Testis (tissue), 3 donors: ENCODE results near the gene UBALD1. TPM values are rescaled to one million over a fixed set of nuclear protein-coding genes. Genes with fewer than 3 reads are reported as not detected.

ENCODE experiments used
- DNase-seq: peaks from one replicate; pipeline ENCODE4 v3.0.0-alpha.2; 2019
- H3K27ac ChIP-seq, 2 donors: fragments of 200-600 bp; sonication (generic); one replicate each; pipeline ENCODE4 v1.5.1; 2019
- H3K27me3 ChIP-seq: fragments of 200-600 bp; sonication (generic); one replicate; pipeline ENCODE4 v1.5.1; 2019
- H3K36me3 ChIP-seq: fragments of 200-600 bp; sonication (generic); one replicate; pipeline ENCODE4 v1.5.1; 2017; ENCODE audit warnings: low read depth; ENCODE audit errors: missing control alignments
- H3K4me1 ChIP-seq: fragments of 200-600 bp; sonication (generic); one replicate; pipeline ENCODE4 v1.5.1; 2019
- H3K4me3 ChIP-seq, 2 donors: fragments of 200-600 bp; sonication (generic); one replicate each; pipeline ENCODE4 v1.5.1; 2017 to 2019
- H3K9me3 ChIP-seq: fragments of 200-600 bp; sonication (generic); one replicate; pipeline ENCODE4 v1.5.1; 2017
- POLR2A ChIP-seq: fragments of 450-650 bp; IDR thresholded peaks from one replicate; pipeline ENCODE4 v1.6.1; 2017; ENCODE audit warnings: antibody characterized with exemption, mild to moderate bottlenecking, moderate library complexity
- WGBS, 2 donors: methylation state at CpG; one replicate each; pipeline ENCODE4 v1.1.5; 2018; 5-methylcytosine and 5-hydroxymethylcytosine counted together
- intact Hi-C: fragments of 100-400 bp; cut with DNase I; formaldehyde crosslinking; loops from one replicate; pipeline ENCODE4 v1.15.1; 2023; ENCODE audit warnings: low total_unique reads
- polyA plus RNA-seq: library from polyadenylated mRNA; stranded (reverse); fragments of 350-450 nt; fragmentation: Illumina TruSeq; extraction: RNeasy Lipid Tissue Mini Kit (QIAGEN cat#74804); gene quantifications from one replicate; pipeline ENCODE4 v1.2.3, GENCODE V29; 2014; ENCODE audit warnings: low read depth, low replicate concordance; ENCODE audit not compliant: insufficient read depth
- total RNA-seq, 2 donors: library from RNA; depleted of rRNA; stranded (reverse); fragments of >200 nt; gene quantifications; one replicate each; pipeline ENCODE4 v1.2.3, GENCODE V29; 2016
- TF ChIP-seq, protein P1 (sequence below), 3 experiments: fragments of 450-650 bp in 2 of 3; fragments of 200-600 bp in 1 of 3; sonication (generic) in 1 of 3; IDR thresholded peaks; one replicate each; pipeline ENCODE4 v1.5.1; 2016 to 2019; ENCODE audit warnings: antibody characterized with exemption in 3 of 3, mild to moderate bottlenecking in 2 of 3, moderate library complexity in 1 of 3

UBALD1 gene
- total and polyA plus RNA-seq, 3 donors from 2014 or later, result 15.9 to 33.3 (median 25.0) TPM

DNA sequence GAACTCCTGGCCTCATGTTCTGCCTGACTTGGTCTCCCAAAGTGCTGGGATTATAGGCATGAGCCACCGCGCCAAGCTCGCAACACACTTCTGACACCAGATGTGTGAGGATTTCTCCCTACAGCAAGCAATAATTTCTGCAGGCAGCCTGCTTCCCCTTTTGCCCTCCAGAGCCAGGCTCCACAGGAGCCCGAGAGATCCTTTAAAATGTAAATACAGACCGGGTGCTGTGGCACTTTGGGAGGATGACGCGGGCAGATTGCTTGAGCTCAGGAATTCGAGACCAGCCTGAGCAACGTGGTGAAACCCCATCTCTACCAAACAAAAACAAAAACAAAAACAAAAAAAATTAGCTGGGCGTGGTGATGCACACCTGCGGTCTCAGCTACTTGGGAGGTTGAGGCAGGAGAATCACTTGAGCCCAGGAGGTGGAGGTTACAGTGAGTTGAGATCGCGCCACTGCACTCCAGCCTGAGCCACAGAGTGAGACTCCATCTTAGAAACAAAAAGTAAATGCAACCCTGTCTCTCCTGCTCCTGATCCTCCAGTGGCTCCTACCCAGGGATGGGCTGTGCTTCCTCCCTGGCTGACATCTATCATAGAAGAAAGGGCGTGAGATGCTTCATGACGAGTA is 43.9 kb downstream of the UBALD1 start:
- 83 to 87% methylated on average over 15 of the region's 15 CpGs for WGBS, 2 donors
- no peak for TF ChIP-seq POLR2A
- TF ChIP-seq, protein P1, sequence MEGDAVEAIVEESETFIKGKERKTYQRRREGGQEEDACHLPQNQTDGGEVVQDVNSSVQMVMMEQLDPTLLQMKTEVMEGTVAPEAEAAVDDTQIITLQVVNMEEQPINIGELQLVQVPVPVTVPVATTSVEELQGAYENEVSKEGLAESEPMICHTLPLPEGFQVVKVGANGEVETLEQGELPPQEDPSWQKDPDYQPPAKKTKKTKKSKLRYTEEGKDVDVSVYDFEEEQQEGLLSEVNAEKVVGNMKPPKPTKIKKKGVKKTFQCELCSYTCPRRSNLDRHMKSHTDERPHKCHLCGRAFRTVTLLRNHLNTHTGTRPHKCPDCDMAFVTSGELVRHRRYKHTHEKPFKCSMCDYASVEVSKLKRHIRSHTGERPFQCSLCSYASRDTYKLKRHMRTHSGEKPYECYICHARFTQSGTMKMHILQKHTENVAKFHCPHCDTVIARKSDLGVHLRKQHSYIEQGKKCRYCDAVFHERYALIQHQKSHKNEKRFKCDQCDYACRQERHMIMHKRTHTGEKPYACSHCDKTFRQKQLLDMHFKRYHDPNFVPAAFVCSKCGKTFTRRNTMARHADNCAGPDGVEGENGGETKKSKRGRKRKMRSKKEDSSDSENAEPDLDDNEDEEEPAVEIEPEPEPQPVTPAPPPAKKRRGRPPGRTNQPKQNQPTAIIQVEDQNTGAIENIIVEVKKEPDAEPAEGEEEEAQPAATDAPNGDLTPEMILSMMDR (IDR thresholded peaks at IDR 0.05), result no peak

DNA sequence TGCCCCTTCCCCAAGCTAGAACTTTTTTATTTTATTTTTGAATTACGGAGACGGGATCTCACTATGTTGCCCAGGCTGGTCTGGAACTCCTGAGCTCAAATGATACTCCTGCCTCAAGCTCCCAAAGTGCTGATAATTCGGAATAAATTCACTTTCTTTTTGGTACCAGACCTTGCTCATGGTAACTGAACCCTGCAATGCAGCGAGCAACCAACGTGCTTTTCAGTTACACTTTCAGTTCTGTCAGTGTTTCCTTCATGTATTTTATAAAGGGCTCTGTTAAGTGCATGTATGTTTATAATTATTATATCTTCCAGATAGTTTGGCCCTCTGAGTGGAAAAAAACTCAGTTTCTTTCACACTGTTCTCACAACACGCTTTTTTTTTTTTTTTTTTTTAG is 44.6 kb downstream of the UBALD1 start:
- intact Hi-C loops, result no loop called here
- WGBS, 2 donors, result 85 to 89% methylated on average over 6 of the region's 6 CpGs
- no peaks in the 10 kb centered on the region for H3K27me3 ChIP-seq
- TF ChIP-seq, protein P1 (IDR thresholded peaks at IDR 0.05), result no peak
- TF ChIP-seq POLR2A, result no peak
- no peaks in the 10 kb centered on the region for H3K36me3 ChIP-seq
- no peak overlapping the region for H3K4me3 ChIP-seq
- no peak overlapping the region for H3K27ac ChIP-seq
- no peaks in the 10 kb centered on the region for H3K9me3 ChIP-seq
- no peak for DNase-seq
- no peaks in the 10 kb centered on the region for H3K4me1 ChIP-seq

More for the DNA sequence above, 43.9 kb downstream of the UBALD1 start:
- intact Hi-C loops, result no loop called here
- Histone ChIP-seq H3K27me3 (no peaks in the 10 kb centered on the region), H3K9me3 (no peaks in the 10 kb centered on the region), H3K27ac (no peak overlapping the region), H3K36me3 (no peaks in the 10 kb centered on the region), H3K4me1 (no peaks in the 10 kb centered on the region), H3K4me3 (no peak overlapping the region)
- no peak for DNase-seq

DNA sequence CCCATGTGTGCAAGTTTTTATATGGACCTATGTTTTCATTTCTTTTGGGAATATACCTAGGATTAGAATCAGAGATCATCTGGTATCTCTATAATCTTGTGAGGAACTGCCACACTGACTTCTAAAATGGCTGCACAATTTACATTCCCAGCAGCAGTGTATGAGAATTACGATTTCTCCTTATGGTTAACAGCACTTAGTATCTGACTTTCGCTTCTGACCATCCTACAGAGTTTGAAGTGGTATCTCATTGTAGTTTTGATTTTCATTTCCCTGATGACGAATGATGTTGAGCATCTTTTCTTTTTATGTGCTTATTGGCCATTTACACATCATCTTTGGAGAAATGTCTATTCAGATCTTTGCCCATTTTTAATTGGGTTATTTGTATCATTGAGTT is 48.5 kb downstream of the UBALD1 start:
- no peaks in the 10 kb centered on the region for H3K9me3 ChIP-seq
- no peaks in the 10 kb centered on the region for H3K4me1 ChIP-seq
- intact Hi-C loops, result no loop called here
- TF ChIP-seq, protein P1 (IDR thresholded peaks at IDR 0.05), result no peak
- TF ChIP-seq POLR2A, result no peak
- WGBS, 2 donors, result 83 to 92% methylated on average over 3 of the region's 3 CpGs
- DNase-seq, result no peak
- no peak overlapping the region for H3K4me3 ChIP-seq
- H3K27me3 ChIP-seq, result no peaks in the 10 kb centered on the region
- no peaks in the 10 kb centered on the region for H3K36me3 ChIP-seq
- H3K27ac ChIP-seq, result no peak overlapping the region

DNA sequence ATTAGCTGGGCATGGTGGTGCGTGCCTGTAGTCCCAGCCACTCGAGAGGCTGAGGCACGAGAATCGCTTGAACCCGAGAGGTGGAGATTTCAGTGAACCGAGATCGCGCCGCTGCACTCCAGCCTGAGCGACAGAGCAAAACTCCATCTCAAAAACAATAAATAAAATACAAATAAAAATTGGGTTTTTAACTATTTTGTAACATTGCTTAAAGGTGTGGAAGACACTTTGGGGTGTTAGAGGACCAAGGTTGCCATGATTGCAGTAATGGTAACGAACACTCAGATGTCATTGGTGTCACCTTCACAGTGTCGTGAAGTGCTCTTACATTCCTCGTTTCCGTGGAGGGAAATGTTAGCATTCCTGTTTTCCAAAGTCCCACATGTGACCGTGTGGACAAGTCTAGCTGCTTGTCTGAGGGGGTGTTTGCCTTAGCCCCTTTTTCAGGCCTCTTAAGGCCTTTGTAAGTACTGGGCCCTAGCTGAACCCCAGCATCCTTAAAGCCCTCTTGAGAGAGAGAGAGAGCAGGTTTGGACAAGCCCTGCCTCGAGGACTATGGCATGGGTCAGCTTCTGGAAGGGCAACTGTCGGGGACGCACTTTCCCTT is 49.9 kb downstream of the UBALD1 start:
- no peaks in the 10 kb centered on the region for H3K36me3 ChIP-seq
- no peaks in the 10 kb centered on the region for H3K9me3 ChIP-seq
- H3K27ac ChIP-seq, result no peak overlapping the region
- TF ChIP-seq, protein P1 (IDR thresholded peaks at IDR 0.05), result no peak
- TF ChIP-seq POLR2A, result no peak
- no peak overlapping the region for H3K4me3 ChIP-seq
- WGBS, 2 donors, result 89 to 93% methylated on average over 15 to 18 of the region's 18 CpGs
- intact Hi-C loops, result no loop called here
- no peaks in the 10 kb centered on the region for H3K27me3 ChIP-seq
- DNase-seq, result no peak
- H3K4me1 ChIP-seq, result no peaks in the 10 kb centered on the region

DNA sequence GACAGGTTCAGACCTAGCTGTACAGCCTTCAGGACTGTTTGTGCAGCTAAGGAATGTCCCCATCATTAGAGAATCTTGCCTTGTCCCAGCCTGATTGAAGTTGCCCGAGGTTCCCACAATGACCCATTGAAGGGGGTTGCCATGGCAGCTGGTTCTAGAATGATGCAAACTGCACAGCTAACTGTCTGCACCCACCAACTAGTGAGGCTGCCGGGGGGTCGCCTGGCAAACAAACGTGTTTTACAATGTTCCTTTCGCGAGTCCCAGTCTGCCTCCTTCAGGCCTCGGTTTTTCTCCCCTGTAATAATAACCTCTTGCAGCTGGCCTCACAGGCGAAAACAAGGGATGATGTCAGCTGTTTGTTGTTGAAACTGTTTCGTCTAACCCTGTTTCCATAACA is 53.1 kb downstream of the UBALD1 start:
- DNase-seq, result no peak

More for the DNA sequence above, 53.1 kb downstream of the UBALD1 start:
- Histone ChIP-seq H3K27me3 (no peaks in the 10 kb centered on the region), H3K9me3 (no peaks in the 10 kb centered on the region), H3K4me3 (no peak overlapping the region), H3K4me1 (no peaks in the 10 kb centered on the region), H3K27ac (no peak overlapping the region), H3K36me3 (no peaks in the 10 kb centered on the region)
- 61 to 64% methylated on average over 9 of the region's 9 CpGs for WGBS, 2 donors
- TF ChIP-seq, protein P1 (IDR thresholded peaks at IDR 0.05), result no peak
- TF ChIP-seq POLR2A, result no peak
- intact Hi-C loops, result no loop called here
